SK-N-SH (cell line): ENCODE data around the gene RC3H2.

Experiments used
- CTCF ChIP-seq: fragments of 200-600 bp; sonication (generic); IDR thresholded peaks from 2 replicates; pipeline ENCODE4 v1.6.1; 2017; ENCODE audit warnings: antibody characterized with exemption, mild to moderate bottlenecking, moderate library complexity
- EP300 ChIP-seq, 2 experiments: IDR thresholded peaks; 2 replicates each; pipeline versions ENCODE4 v1.4.0 to v1.6.1; 2012; ENCODE audit warnings: borderline replicate concordance in 1 of 2, low read depth in 1 of 2, low read length in 1 of 2
- GABPA ChIP-seq: IDR thresholded peaks from 2 replicates; pipeline ENCODE4 v1.4.0; 2012; ENCODE audit warnings: low read depth, mild to moderate bottlenecking
- MXI1 ChIP-seq: IDR thresholded peaks from 2 replicates; pipeline ENCODE4 v1.6.1; 2012; ENCODE audit warnings: mild to moderate bottlenecking, low read depth, low read length, improper control_type of control experiment
- NFIC ChIP-seq: IDR thresholded peaks from 2 replicates; pipeline ENCODE4 v1.4.0; 2012; ENCODE audit warnings: borderline replicate concordance
- RAD21 ChIP-seq: IDR thresholded peaks from 2 replicates; pipeline ENCODE4 v1.6.1; 2012; ENCODE audit warnings: mild to moderate bottlenecking, low read length
- REST ChIP-seq: IDR thresholded peaks from 2 replicates; pipeline ENCODE4 v1.6.1; 2012; ENCODE audit warnings: mild to moderate bottlenecking, low read depth, low read length, moderate library complexity
- TAF1 ChIP-seq: IDR thresholded peaks from 2 replicates; pipeline ENCODE4 v1.6.1; 2012; ENCODE audit warnings: low read depth, mild to moderate bottlenecking, low read length, moderate library complexity, borderline replicate concordance
- USF2 ChIP-seq: fragments of 150-350 bp; IDR thresholded peaks from 2 replicates; pipeline ENCODE4 v1.6.1; 2017; ENCODE audit warnings: antibody characterized with exemption, low read length, low read depth, borderline replicate concordance

- TF ChIP-seq MXI1 (no peak), CTCF (no peak), REST (no peak), RAD21 (no peak), EP300 (IDR thresholded peaks at IDR 0.05; ENCODE audit: borderline replicate concordance in 1 of 2, low read depth in 1 of 2, low read length in 1 of 2) (no peak), NFIC (no peak), USF2 (no peak), TAF1 (no peak), GABPA (no peak)
Measured at GRCh38 chr9:122841501-122841900, 63.7 kb downstream of the RC3H2 start.
